ENCODE results near the gene EGFR. TPM values are rescaled to one million over a fixed set of nuclear protein-coding genes. Genes with fewer than 3 reads are reported as not detected.
A peak's percentile ranks its signal among the peaks of the same experiment; 100 is the strongest.

Gene EGFR
- total and polyA plus RNA-seq, 4 donors, result 24.1 to 57.6 (median 29.9) TPM

- Histone ChIP-seq H3K27ac (ENCODE audit: low read depth, low read length) (no peak overlapping the region), H3K27me3 (ENCODE audit: control insufficient read depth, insufficient read depth, low read length) (no peaks in the 10 kb centered on the region), H3K36me3 (ENCODE audit: control insufficient read depth, insufficient read depth, low read length) (no peaks in the 10 kb centered on the region), H3K4me1 (ENCODE audit: control insufficient read depth, insufficient read depth, low read length) (peaks cover 17% of the 10 kb centered on the region), H3K9me3 (ENCODE audit: control insufficient read depth, insufficient read depth, low read length) (no peaks in the 10 kb centered on the region), H3K4me3 (ENCODE audit: low read depth, low read length) (no peak overlapping the region)
- 72% methylated on average over 3 of the region's 6 CpGs for WGBS (ENCODE audit: insufficient coverage)
- peak in 1 of 6 donors; percentile 58 for DNase-seq (ENCODE audit: low read depth in 4 of 6, low spot score in 6 of 6)
These were observed 29.5 kb downstream of the EGFR start for GRCh38 chr7:55048221-55048859.

DNA sequence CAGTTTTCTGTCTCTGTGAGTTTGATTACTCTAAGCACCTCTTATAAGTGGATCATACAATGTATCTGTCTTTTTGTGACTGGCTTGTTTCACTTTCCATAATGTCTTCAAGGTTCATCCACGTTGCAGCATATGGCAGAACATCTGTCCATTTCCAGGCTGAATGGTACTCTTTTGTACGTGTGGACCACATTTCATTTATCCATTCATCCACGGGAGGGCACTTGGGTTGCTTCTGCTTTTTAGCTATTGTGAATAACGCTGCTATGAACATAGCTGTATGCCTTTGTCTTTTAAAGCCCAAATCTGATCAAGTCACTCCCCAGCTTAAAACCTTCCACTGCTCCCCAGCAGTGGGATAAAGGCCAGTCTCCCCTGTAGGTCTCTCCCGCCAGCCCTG, 31.5 kb downstream of the EGFR start:
- no peak overlapping the region for H3K4me3 ChIP-seq (ENCODE audit: low read depth, low read length)
- WGBS (ENCODE audit: insufficient coverage), result 62% methylated on average over 5 of the region's 5 CpGs
- H3K27ac ChIP-seq (ENCODE audit: low read depth, low read length), result no peak overlapping the region
- no peaks in the 10 kb centered on the region for H3K27me3 ChIP-seq (ENCODE audit: control insufficient read depth, insufficient read depth, low read length)
- H3K9me3 ChIP-seq (ENCODE audit: control insufficient read depth, insufficient read depth, low read length), result no peaks in the 10 kb centered on the region
- peak in 2 of 6 donors; percentile 54 to 88 for DNase-seq (ENCODE audit: low read depth in 4 of 6, low spot score in 6 of 6)
- peaks cover 3% of the 10 kb centered on the region for H3K36me3 ChIP-seq (ENCODE audit: control insufficient read depth, insufficient read depth, low read length)
- peaks cover 20% of the 10 kb centered on the region for H3K4me1 ChIP-seq (ENCODE audit: control insufficient read depth, insufficient read depth, low read length)

DNA sequence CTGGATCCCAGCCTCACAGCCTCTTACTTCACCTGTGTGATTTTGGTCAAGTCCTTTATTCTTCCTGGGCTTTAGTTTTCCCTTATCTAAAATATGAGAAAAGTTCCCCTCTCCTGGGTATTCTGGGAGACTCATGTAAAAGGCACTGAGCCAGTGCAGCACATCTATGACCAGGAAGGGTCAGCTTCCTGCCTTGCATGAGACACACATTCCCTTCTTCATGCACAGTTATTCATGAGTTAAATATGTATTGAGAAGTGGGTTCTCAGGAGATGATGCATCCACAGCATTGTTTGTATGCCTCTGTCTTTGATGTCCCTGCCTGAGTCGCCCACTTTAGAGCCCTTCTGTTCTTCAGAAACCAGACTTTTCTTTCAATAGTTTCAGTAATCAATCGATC, 33.3 kb downstream of the EGFR start:
- H3K27ac ChIP-seq (ENCODE audit: low read depth, low read length), result no peak overlapping the region
- H3K27me3 ChIP-seq (ENCODE audit: control insufficient read depth, insufficient read depth, low read length), result no peaks in the 10 kb centered on the region
- WGBS (ENCODE audit: insufficient coverage), result 100% methylated on average over 2 of the region's 2 CpGs
- H3K4me3 ChIP-seq (ENCODE audit: low read depth, low read length), result no peak overlapping the region
- H3K4me1 ChIP-seq (ENCODE audit: control insufficient read depth, insufficient read depth, low read length), result peaks cover 20% of the 10 kb centered on the region
- no peaks in the 10 kb centered on the region for H3K9me3 ChIP-seq (ENCODE audit: control insufficient read depth, insufficient read depth, low read length)
- no peak for DNase-seq (ENCODE audit: low read depth in 4 of 6, low spot score in 6 of 6)
- H3K36me3 ChIP-seq (ENCODE audit: control insufficient read depth, insufficient read depth, low read length), result peaks cover 3% of the 10 kb centered on the region

GRCh38 chr7:55052741-55053427, 34.1 kb downstream of the EGFR start:
- Histone ChIP-seq H3K4me1 (ENCODE audit: control insufficient read depth, insufficient read depth, low read length) (peaks cover 20% of the 10 kb centered on the region), H3K4me3 (ENCODE audit: low read depth, low read length) (no peak overlapping the region), H3K27ac (ENCODE audit: low read depth, low read length) (peak overlapping the region; percentile 15), H3K36me3 (ENCODE audit: control insufficient read depth, insufficient read depth, low read length) (peaks cover 3% of the 10 kb centered on the region), H3K27me3 (ENCODE audit: control insufficient read depth, insufficient read depth, low read length) (no peaks in the 10 kb centered on the region), H3K9me3 (ENCODE audit: control insufficient read depth, insufficient read depth, low read length) (no peaks in the 10 kb centered on the region)
- 80% methylated on average over 8 of the region's 13 CpGs for WGBS (ENCODE audit: insufficient coverage)
- DNase-seq (ENCODE audit: low read depth in 4 of 6, low spot score in 6 of 6), result no peak

GRCh38 chr7:55053651-55054571, 35.1 kb downstream of the EGFR start:
- Histone ChIP-seq H3K4me3 (ENCODE audit: low read depth, low read length) (no peak overlapping the region), H3K36me3 (ENCODE audit: control insufficient read depth, insufficient read depth, low read length) (peaks cover 3% of the 10 kb centered on the region), H3K27ac (ENCODE audit: low read depth, low read length) (peak overlapping the region; percentile 40), H3K4me1 (ENCODE audit: control insufficient read depth, insufficient read depth, low read length) (peaks cover 20% of the 10 kb centered on the region), H3K27me3 (ENCODE audit: control insufficient read depth, insufficient read depth, low read length) (no peaks in the 10 kb centered on the region), H3K9me3 (ENCODE audit: control insufficient read depth, insufficient read depth, low read length) (no peaks in the 10 kb centered on the region)
- 82% methylated on average over 17 of the region's 26 CpGs for whole genome bisulfite sequencing (ENCODE audit: insufficient coverage)
- no peak for DNase-seq (ENCODE audit: low read depth in 4 of 6, low spot score in 6 of 6)

DNA sequence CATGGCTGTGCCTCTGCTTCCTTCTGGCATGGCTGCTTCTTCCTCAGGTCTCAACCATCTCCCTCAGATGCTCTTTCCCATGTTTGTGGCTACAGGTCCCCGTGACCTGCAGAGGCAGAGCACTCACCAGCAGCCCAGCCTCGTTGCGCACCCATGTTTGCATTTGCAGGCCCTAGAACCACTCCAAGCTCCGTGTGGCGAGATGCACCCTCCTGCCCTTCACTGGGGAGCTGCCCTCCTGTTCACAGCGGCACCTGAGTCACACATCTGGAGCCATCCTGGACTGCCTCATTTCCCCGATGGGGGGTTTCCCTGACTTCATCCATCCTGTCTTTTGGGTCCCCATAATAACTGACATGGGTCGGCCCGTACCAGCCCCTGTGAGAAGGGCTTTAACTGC, 35.9 kb downstream of the EGFR start:
- peaks cover 14% of the 10 kb centered on the region for H3K4me1 ChIP-seq (ENCODE audit: control insufficient read depth, insufficient read depth, low read length)
- DNase-seq (ENCODE audit: low read depth in 4 of 6, low spot score in 6 of 6), result no peak
- H3K27ac ChIP-seq (ENCODE audit: low read depth, low read length), result no peak overlapping the region
- H3K9me3 ChIP-seq (ENCODE audit: control insufficient read depth, insufficient read depth, low read length), result no peaks in the 10 kb centered on the region
- 98% methylated on average over 7 of the region's 9 CpGs for WGBS (ENCODE audit: insufficient coverage)
- H3K36me3 ChIP-seq (ENCODE audit: control insufficient read depth, insufficient read depth, low read length), result peaks cover 3% of the 10 kb centered on the region
- H3K27me3 ChIP-seq (ENCODE audit: control insufficient read depth, insufficient read depth, low read length), result no peaks in the 10 kb centered on the region
- no peak overlapping the region for H3K4me3 ChIP-seq (ENCODE audit: low read depth, low read length)

- H3K9me3 ChIP-seq (ENCODE audit: control insufficient read depth, insufficient read depth, low read length), result no peaks in the 10 kb centered on the region
- DNase-seq (ENCODE audit: low read depth in 4 of 6, low spot score in 6 of 6), result no peak
- H3K36me3 ChIP-seq (ENCODE audit: control insufficient read depth, insufficient read depth, low read length), result peaks cover 3% of the 10 kb centered on the region
- WGBS (ENCODE audit: insufficient coverage), result 88% methylated on average over 5 of the region's 7 CpGs
- H3K27ac ChIP-seq (ENCODE audit: low read depth, low read length), result no peak overlapping the region
- no peaks in the 10 kb centered on the region for H3K27me3 ChIP-seq (ENCODE audit: control insufficient read depth, insufficient read depth, low read length)
- peaks cover 14% of the 10 kb centered on the region for H3K4me1 ChIP-seq (ENCODE audit: control insufficient read depth, insufficient read depth, low read length)
- H3K4me3 ChIP-seq (ENCODE audit: low read depth, low read length), result no peak overlapping the region
These were observed 36.7 kb downstream of the EGFR start for GRCh38 chr7:55055479-55055878.

- Histone ChIP-seq H3K27ac (ENCODE audit: low read depth, low read length) (no peak overlapping the region), H3K36me3 (ENCODE audit: control insufficient read depth, insufficient read depth, low read length) (peaks cover 3% of the 10 kb centered on the region), H3K4me3 (ENCODE audit: low read depth, low read length) (no peak overlapping the region), H3K9me3 (ENCODE audit: control insufficient read depth, insufficient read depth, low read length) (no peaks in the 10 kb centered on the region), H3K4me1 (ENCODE audit: control insufficient read depth, insufficient read depth, low read length) (peaks cover 10% of the 10 kb centered on the region), H3K27me3 (ENCODE audit: control insufficient read depth, insufficient read depth, low read length) (no peaks in the 10 kb centered on the region)
- WGBS (ENCODE audit: insufficient coverage), result no CpG with 5 or more reads among the region's 1 CpG
- no peak for DNase-seq (ENCODE audit: low read depth in 4 of 6, low spot score in 6 of 6)
These were observed 37.3 kb downstream of the EGFR start for GRCh38 chr7:55056068-55056467.

GRCh38 chr7:55056577-55057480, 38.0 kb downstream of the EGFR start:
- H3K4me1 ChIP-seq (ENCODE audit: control insufficient read depth, insufficient read depth, low read length), result peaks cover 10% of the 10 kb centered on the region
- H3K27me3 ChIP-seq (ENCODE audit: control insufficient read depth, insufficient read depth, low read length), result no peaks in the 10 kb centered on the region
- DNase-seq (ENCODE audit: low read depth in 4 of 6, low spot score in 6 of 6), result no peak
- no peaks in the 10 kb centered on the region for H3K9me3 ChIP-seq (ENCODE audit: control insufficient read depth, insufficient read depth, low read length)
- H3K4me3 ChIP-seq (ENCODE audit: low read depth, low read length), result no peak overlapping the region
- H3K36me3 ChIP-seq (ENCODE audit: control insufficient read depth, insufficient read depth, low read length), result peaks cover 3% of the 10 kb centered on the region
- 86% methylated on average over 13 of the region's 15 CpGs for WGBS (ENCODE audit: insufficient coverage)
- H3K27ac ChIP-seq (ENCODE audit: low read depth, low read length), result peak overlapping the region; percentile 43
